HepG2 (cell line): ENCODE measurements around the gene EPHA1. TPM values are rescaled to one million over a fixed set of nuclear protein-coding genes. Genes with fewer than 3 reads are reported as not detected.
A peak's percentile ranks its signal among the peaks of the same experiment; 100 is the strongest.

ENCODE experiments used
- ATAC-seq: fragments of 200-7000 bp; cut with Tn5 transposase; 3 replicates; pipeline ENCODE4 v1.9.1; 2020; ENCODE audit warnings: mild to moderate bottlenecking, moderate library complexity
- BruUV-seq: library from RNA; stranded (reverse); fragments of 400-500 nt; replicated peaks from 2 replicates; lab custom pipeline; 2021; lab: Mats Ljungman, UMichigan
- CTCF ChIA-PET: fragments of 300-600 bp; formaldehyde crosslinking; extraction: SDS; loops from one replicate; lab custom pipeline; 2021; ENCODE audit warnings: low total read pairs, inconsistent platforms, low intra/inter-chr PET ratio; lab: Yijun Ruan, JAX
- POLR2A ChIA-PET: fragments of 350-600 bp; sonication (Branson Sonifier 250); formaldehyde crosslinking; loops from one replicate; lab custom pipeline; 2020; ENCODE audit warnings: antibody characterized with exemption, inconsistent platforms; lab: Yijun Ruan, JAX
- DNase-seq: peaks from one replicate; pipeline ENCODE4 v3.0.0-alpha.2; 2015; ENCODE audit warnings: low spot score
- FAIRE-seq: peaks from 3 replicates; lab custom pipeline; 2011; peaks lifted over from hg19 to GRCh38; lab: Jason Lieb, UNC
- H2AFZ ChIP-seq: one replicate; pipeline ENCODE4 v1.6.1; 2011; ENCODE audit warnings: low read length, inconsistent platforms
- H3K27ac ChIP-seq: fragments of 300-600 bp; 3 replicates; pipeline ENCODE4 v1.8.0; 2011; ENCODE audit warnings: mixed run types, mild to moderate bottlenecking, mixed read lengths, low read length, inconsistent platforms; ENCODE audit not compliant: insufficient read depth; ENCODE audit errors: extremely low read length
- H3K27me3 ChIP-seq, 2 experiments: fragments of 200-600 bp in 1 of 2; 2 replicates in 1 of 2; 3 replicates in 1 of 2; pipeline versions ENCODE4 v1.6.0 to v1.8.0; 2011; ENCODE audit warnings: low read length in 2 of 2, mild to moderate bottlenecking in 2 of 2, moderate library complexity in 2 of 2, inconsistent platforms in 1 of 2; ENCODE audit not compliant: insufficient read depth in 2 of 2, control insufficient read depth in 1 of 2
- H3K36me3 ChIP-seq, 2 experiments: fragments of 200-600 bp in 1 of 2; replicated peaks in 1 of 2; 2 replicates in 1 of 2; 3 replicates in 1 of 2; pipeline versions ENCODE4 v1.5.1 to v1.8.0; 2011; ENCODE audit warnings: low read length in 2 of 2, inconsistent platforms in 1 of 2; ENCODE audit not compliant: insufficient read depth in 2 of 2, control insufficient read depth in 1 of 2
- H3K4me1 ChIP-seq: 2 replicates; pipeline ENCODE4 v1.5.1; 2012; ENCODE audit warnings: low read length, inconsistent platforms; ENCODE audit not compliant: insufficient read depth
- H3K4me2 ChIP-seq: 2 replicates; pipeline ENCODE4 v1.6.0; 2011; ENCODE audit warnings: low read depth, low read length, inconsistent platforms
- H3K4me3 ChIP-seq, 3 experiments: fragments of 200-600 bp in 1 of 3; sonication (generic), shearing (Covaris generic) in 1 of 3; replicated peaks in 1 of 3; 2 replicates each; pipeline ENCODE4 v1.5.1; 2011 to 2016; ENCODE audit warnings: low read length in 3 of 3, inconsistent platforms in 2 of 3, low read depth in 2 of 3, mild to moderate bottlenecking in 2 of 3, control low read depth in 1 of 3, mixed read lengths in 1 of 3; ENCODE audit not compliant: insufficient read depth in 1 of 3
- H3K79me2 ChIP-seq: one replicate; pipeline ENCODE4 v1.6.1; 2011; ENCODE audit warnings: low read length, inconsistent platforms; ENCODE audit not compliant: insufficient read depth
- H3K9ac ChIP-seq: 2 replicates; pipeline ENCODE4 v1.6.0; 2011; ENCODE audit warnings: mild to moderate bottlenecking, low read depth, low read length, inconsistent platforms; ENCODE audit not compliant: insufficient read depth
- H3K9me3 ChIP-seq: 2 replicates; pipeline ENCODE4 v1.5.1; 2012; ENCODE audit warnings: mild to moderate bottlenecking, low read length
- H4K20me1 ChIP-seq: 2 replicates; pipeline ENCODE4 v1.6.0; 2011; ENCODE audit warnings: inconsistent platforms, mild to moderate bottlenecking, low read length, moderate library complexity; ENCODE audit not compliant: insufficient read depth
- MLLT10 ChIP-seq: sonication (generic); formaldehyde crosslinking; IDR thresholded peaks from 2 replicates; pipeline ENCODE4 v1.4.0; 2020; ENCODE audit warnings: missing genetic modification reagents
- MYC ChIP-seq: sonication (generic); formaldehyde crosslinking; IDR thresholded peaks from 2 replicates; pipeline ENCODE4 v1.9.0; 2021; ENCODE audit warnings: missing genetic modification reagents, borderline replicate concordance
- RBFOX2 ChIP-seq: fragments of 200-400 bp; formaldehyde crosslinking; IDR thresholded peaks from 2 replicates; pipeline ENCODE4 v1.6.1; 2017; ENCODE audit warnings: low read depth, mild to moderate bottlenecking, low read length
- WIZ ChIP-seq: sonication (generic); formaldehyde crosslinking; IDR thresholded peaks from 2 replicates; pipeline ENCODE4 v1.5.1; 2020; ENCODE audit warnings: mild to moderate bottlenecking, missing genetic modification reagents
- ZBTB33 ChIP-seq: sonication (generic); formaldehyde crosslinking; IDR thresholded peaks from 2 replicates; pipeline ENCODE4 v1.4.0; 2020; ENCODE audit warnings: missing genetic modification reagents
- ZKSCAN8 ChIP-seq: IDR thresholded peaks from 2 replicates; pipeline ENCODE4 v1.6.1; 2016; ENCODE audit warnings: borderline replicate concordance, missing genetic modification reagents, missing compliant biosample characterization
- ZNF570 ChIP-seq: sonication (generic); formaldehyde crosslinking; IDR thresholded peaks from 2 replicates; pipeline ENCODE4 v1.4.0; 2020; ENCODE audit warnings: mild to moderate bottlenecking, missing genetic modification reagents, borderline replicate concordance
- WGBS: methylation state at CpG from one replicate; pipeline ENCODE4 v1.1.6; 2017; ENCODE audit warnings: low lambda C conversion rate; 5-methylcytosine and 5-hydroxymethylcytosine counted together
- in situ Hi-C: cut with HindIII; loops from 2 replicates; pipeline ENCODE4 v1.10.0; 2017; ENCODE audit warnings: low pct_unique_long_range_greater_than_20kb; ENCODE audit not compliant: extremely low pct_ligation_motif_present
- intact Hi-C: fragments of 100-400 bp; cut with micrococcal nuclease; formaldehyde crosslinking; loops from one replicate; pipeline ENCODE4 v1.10.0; 2022; ENCODE audit not compliant: unreplicated experiment
- polyA plus RNA-seq, 8 experiments: library from polyadenylated mRNA; depleted of rRNA in 3 of 8; stranded (reverse) in 7 of 8; unstranded in 1 of 8; fragments of >200 nt; fragmentation: Illumina TruSeq in 4 of 8; extraction: Trizol in 4 of 8; gene quantifications; 2 replicates each; pipeline versions ENCODE4 v1.2.1 to v1.2.3, GENCODE V29; 2011 to 2016; ENCODE audit warnings: low read depth in 4 of 8, missing spikeins in 1 of 8, mixed read lengths in 1 of 8; ENCODE audit not compliant: insufficient read depth in 1 of 8
- total RNA-seq, 5 experiments: library from RNA; depleted of rRNA; stranded (reverse); fragments of >200 nt; fragmentation: Illumina TruSeq; extraction: Trizol; gene quantifications; 2 replicates each; pipeline ENCODE4 v1.2.3, GENCODE V29; 2016; ENCODE audit warnings: low read depth in 1 of 5
- TF ChIP-seq, protein P1 (sequence below): sonication (generic); formaldehyde crosslinking; IDR thresholded peaks from 2 replicates; pipeline ENCODE4 v1.5.0; 2020; ENCODE audit warnings: mild to moderate bottlenecking, missing genetic modification reagents, moderate library complexity

The EPHA1 gene
- total and polyA plus RNA-seq, 2 of the 13 experiments (the other 11 are each of a cell fraction or from before 2014, with no cell fraction given), result 4.6 to 17.1 TPM

- DNase-seq, result no peak
- H3K27me3 ChIP-seq, result no peaks in the 10 kb centered on the region
- no peak overlapping the region for H3K27ac ChIP-seq
- no peak overlapping the region for H2AFZ ChIP-seq
- TF ChIP-seq ZKSCAN8 (CRISPR knock-in tag), result no peak
- TF ChIP-seq, protein P1, sequence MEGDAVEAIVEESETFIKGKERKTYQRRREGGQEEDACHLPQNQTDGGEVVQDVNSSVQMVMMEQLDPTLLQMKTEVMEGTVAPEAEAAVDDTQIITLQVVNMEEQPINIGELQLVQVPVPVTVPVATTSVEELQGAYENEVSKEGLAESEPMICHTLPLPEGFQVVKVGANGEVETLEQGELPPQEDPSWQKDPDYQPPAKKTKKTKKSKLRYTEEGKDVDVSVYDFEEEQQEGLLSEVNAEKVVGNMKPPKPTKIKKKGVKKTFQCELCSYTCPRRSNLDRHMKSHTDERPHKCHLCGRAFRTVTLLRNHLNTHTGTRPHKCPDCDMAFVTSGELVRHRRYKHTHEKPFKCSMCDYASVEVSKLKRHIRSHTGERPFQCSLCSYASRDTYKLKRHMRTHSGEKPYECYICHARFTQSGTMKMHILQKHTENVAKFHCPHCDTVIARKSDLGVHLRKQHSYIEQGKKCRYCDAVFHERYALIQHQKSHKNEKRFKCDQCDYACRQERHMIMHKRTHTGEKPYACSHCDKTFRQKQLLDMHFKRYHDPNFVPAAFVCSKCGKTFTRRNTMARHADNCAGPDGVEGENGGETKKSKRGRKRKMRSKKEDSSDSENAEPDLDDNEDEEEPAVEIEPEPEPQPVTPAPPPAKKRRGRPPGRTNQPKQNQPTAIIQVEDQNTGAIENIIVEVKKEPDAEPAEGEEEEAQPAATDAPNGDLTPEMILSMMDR (CRISPR knock-in tag), result peak; percentile 38
- H3K4me3 ChIP-seq, result no peak overlapping the region
- peaks cover 4% of the 10 kb centered on the region; the same call in 1 of the 2 replicates for H4K20me1 ChIP-seq
- no TSS peak for BruUV-seq
- no peak overlapping the region for H3K4me2 ChIP-seq
- H3K4me1 ChIP-seq, result peaks cover 69% of the 10 kb centered on the region
- ATAC-seq, result no peak
- CTCF ChIA-PET, result no interaction called here
- no peak overlapping the region for H3K9ac ChIP-seq
- intact Hi-C loops (no loop called here), in situ Hi-C loops (loop anchor here (25.0 kb wide), 1 partner anchor 523 kb away; the partner anchor contains the start of gene TCAF1)
- no peaks in the 10 kb centered on the region for H3K9me3 ChIP-seq
- FAIRE-seq, result no peak
- peaks cover 11 to 26% of the 10 kb centered on the region in 2 experiments for H3K36me3 ChIP-seq
- peaks cover under 1% of the 10 kb centered on the region for H3K79me2 ChIP-seq
- POLR2A ChIA-PET, result no interaction called here
- WGBS, result 97% methylated on average over 15 of the region's 15 CpGs
These were observed 19.1 kb downstream of the EPHA1 start for GRCh38 chr7:143389316-143390103.

GRCh38 chr7:143388491-143389101, 20.1 kb downstream of the EPHA1 start:
- peaks cover 4% of the 10 kb centered on the region; the same call in 1 of the 2 replicates for H4K20me1 ChIP-seq
- H3K4me2 ChIP-seq, result no peak overlapping the region
- H3K9me3 ChIP-seq, result no peaks in the 10 kb centered on the region
- no peak overlapping the region for H3K9ac ChIP-seq
- no peaks in the 10 kb centered on the region for H3K27me3 ChIP-seq
- WGBS, result 96% methylated on average over 16 of the region's 28 CpGs
- H2AFZ ChIP-seq, result no peak overlapping the region
- H3K36me3 ChIP-seq, result peaks cover 11 to 26% of the 10 kb centered on the region in 2 experiments
- H3K4me1 ChIP-seq, result peaks cover 69% of the 10 kb centered on the region
- no peak for FAIRE-seq
- BruUV-seq, result no TSS peak
- peak; percentile 41; the same call in 1 of the 2 replicates for TF ChIP-seq RBFOX2
- TF ChIP-seq ZBTB33 (CRISPR knock-in tag), result peak; percentile 20; the same call in 1 of the 2 replicates
- no peak for TF ChIP-seq MLLT10 (CRISPR knock-in tag)
- TF ChIP-seq WIZ, result no peak
- TF ChIP-seq ZNF570 (CRISPR knock-in tag), result no peak
- TF ChIP-seq MYC (CRISPR knock-in tag), result no peak
- no peak overlapping the region for H3K4me3 ChIP-seq
- intact Hi-C loops (no loop called here), in situ Hi-C loops (loop anchor here (25.0 kb wide), 1 partner anchor 524 kb away; the partner anchor contains the start of gene TCAF1)
- ATAC-seq, result no peak
- H3K27ac ChIP-seq, result no peak overlapping the region
- peaks cover 3% of the 10 kb centered on the region for H3K79me2 ChIP-seq
- CTCF ChIA-PET, result no interaction called here
- DNase-seq, result no peak
- POLR2A ChIA-PET, result interaction anchor here (1.2 kb wide), 1 partner anchor 126 kb away, joined by 3 read pairs; the partner anchor contains the start of gene GSTK1
